ENCODE results near the gene SLC24A2. TPM values are rescaled to one million over a fixed set of nuclear protein-coding genes. Genes with fewer than 3 reads are reported as not detected.

SLC24A2 gene
- total and polyA plus RNA-seq, 2 of the 8 experiments (the other 6 are each of a cell fraction or from before 2014, with no cell fraction given) = 2.8 to 6.5 TPM

GRCh38 chr9:19754921-19755320, 33.9 kb downstream of the SLC24A2 start (continued):
- TF ChIP-seq CHD7 (IDR thresholded peaks at IDR 0.05; ENCODE audit: insufficient replicate concordance, low read length) (no peak), SAP30 (IDR thresholded peaks at IDR 0.05; ENCODE audit: insufficient read depth, insufficient replicate concordance, low read length) (no peak), JUND (IDR thresholded peaks at IDR 0.05; ENCODE audit: low read length) (no peak), EGR1 (IDR thresholded peaks at IDR 0.05; ENCODE audit: borderline replicate concordance, low read depth, low read length) (no peak), RBBP5 (IDR thresholded peaks at IDR 0.05; ENCODE audit: borderline replicate concordance, low read depth, low read length) (no peak), CBX8 (IDR thresholded peaks at IDR 0.05; ENCODE audit: borderline replicate concordance, low read depth, low read length) (no peak), ASH2L (IDR thresholded peaks at IDR 0.05; ENCODE audit: low read length) (no peak), EP300 (IDR thresholded peaks at IDR 0.05; ENCODE audit: borderline replicate concordance in 1 of 2, low read depth in 2 of 2, low read length in 2 of 2) (no peak), EZH2 (IDR thresholded peaks at IDR 0.05; ENCODE audit: low read depth, low read length, severe bottlenecking) (no peak), USF2 (IDR thresholded peaks at IDR 0.05; ENCODE audit: low read length) (no peak)
